ENCODE results near the gene POLR1E.
A peak's percentile ranks its signal among the peaks of the same experiment; 100 is the strongest.
"Not testable (repeated sequence)": the region's sequence is repeated elsewhere in the genome, so short reads cannot be mapped to it uniquely, and the experiment has no call there.

The POLR1E gene

DNA sequence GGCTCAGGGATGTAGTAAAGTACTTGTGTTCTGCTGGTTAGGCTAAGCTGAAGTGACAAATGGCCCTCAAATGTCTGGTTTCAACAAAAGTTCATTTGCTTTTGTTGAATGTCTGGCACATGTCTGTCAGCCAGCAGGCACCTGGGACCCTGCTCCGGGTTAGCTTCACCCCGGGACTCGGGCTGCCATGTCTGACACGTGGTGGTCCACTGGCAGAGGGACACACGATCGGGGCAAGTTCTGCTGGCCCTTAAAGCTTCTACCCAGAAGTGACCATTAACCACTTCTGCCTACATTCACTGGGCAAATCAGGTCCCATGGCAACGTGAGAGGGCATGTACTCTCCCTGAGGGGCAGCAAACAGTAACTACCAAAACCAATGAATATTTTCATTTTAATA, 23.8 kb downstream of the POLR1E start:
- DNase-seq (ENCODE audit: insufficient read length) (no peak), FAIRE-seq (no peak)
- TF ChIP-seq POLR2AphosphoS5 (IDR thresholded peaks at IDR 0.05; ENCODE audit: low read depth, low read length) (no peak), POLR2A (IDR thresholded peaks at IDR 0.05; ENCODE audit: low read depth, low read length) (no peak), TAF1 (IDR thresholded peaks at IDR 0.05; ENCODE audit: borderline replicate concordance, low read depth, low read length) (no peak)

DNA sequence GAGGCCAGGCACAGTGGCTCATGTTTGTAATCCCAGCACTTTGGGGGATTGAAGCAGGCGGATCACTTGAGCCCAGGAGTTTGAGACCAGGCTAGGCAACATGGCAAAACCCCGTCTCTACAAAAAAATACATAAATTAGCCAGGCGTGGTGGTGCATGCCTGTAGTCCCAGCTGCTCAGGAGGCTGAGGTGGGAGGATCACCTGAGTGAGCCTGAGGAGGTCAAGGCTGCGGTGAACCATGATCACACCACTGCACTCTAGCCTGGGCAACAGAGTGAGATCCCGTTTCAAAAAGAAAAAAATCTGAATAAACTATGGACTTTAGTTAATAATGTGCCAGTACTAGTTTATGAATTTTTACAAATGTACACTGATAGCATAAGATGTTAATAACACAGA, 24.3 kb downstream of the POLR1E start:
- DNase-seq (ENCODE audit: insufficient read length); FAIRE-seq: not testable (repeated sequence)

DNA sequence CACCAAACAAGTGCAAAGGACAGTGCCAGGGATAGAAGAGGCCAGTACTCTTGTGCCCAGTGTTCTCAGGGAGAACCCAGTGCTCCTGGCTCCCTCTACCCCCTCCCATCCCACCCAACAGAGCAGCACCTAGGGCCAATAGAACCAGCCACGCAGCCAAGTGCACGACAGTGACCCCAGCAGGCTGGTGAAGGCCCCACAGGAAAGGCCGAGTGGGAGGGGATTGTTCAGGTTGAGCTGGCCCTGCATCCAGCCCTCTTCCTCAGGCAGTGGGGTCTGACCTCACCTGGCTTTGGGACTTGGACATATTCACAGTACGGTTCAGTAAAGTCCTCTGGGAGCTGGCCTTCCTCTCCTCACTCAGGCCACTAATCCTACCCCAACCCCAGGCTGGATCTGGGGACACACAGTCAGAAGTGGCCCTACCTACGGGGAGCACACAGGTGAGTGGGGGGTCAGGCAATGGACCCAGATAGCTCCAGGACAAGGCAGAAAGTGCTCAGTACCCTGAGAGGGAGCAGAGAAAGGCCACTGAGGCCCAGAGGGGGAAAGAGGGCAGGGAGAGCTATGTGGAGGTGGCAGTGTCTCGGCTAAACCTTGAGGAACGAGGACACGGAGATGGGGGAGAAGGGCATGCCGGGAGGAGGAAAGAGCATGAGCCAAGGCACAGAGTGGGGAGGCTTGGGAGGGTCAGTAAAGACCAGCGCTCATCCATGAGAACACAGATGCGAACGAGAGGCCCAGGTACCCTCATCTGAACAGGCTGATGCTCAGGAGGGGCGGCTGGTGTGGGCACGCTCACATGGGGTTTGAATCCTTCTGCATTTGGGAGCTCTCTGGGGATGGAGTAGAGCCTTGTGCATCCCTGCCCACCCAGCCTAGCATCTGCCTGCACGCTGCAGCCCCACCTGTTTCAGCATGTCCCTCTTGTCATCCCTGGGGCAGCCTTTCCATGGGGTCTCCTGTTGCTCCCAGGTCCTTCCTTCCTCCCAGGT, 25.6 kb downstream of the POLR1E start:
- DNase-seq (ENCODE audit: insufficient read length) = no peak
- TF ChIP-seq POLR2AphosphoS5 (IDR thresholded peaks at IDR 0.05; ENCODE audit: low read depth, low read length) (peak; percentile 23; the same call in 1 of the 2 replicates), POLR2A (IDR thresholded peaks at IDR 0.05; ENCODE audit: low read depth, low read length) (no peak; the same call in 1 of the 2 replicates)
- FAIRE-seq = no peak

DNA sequence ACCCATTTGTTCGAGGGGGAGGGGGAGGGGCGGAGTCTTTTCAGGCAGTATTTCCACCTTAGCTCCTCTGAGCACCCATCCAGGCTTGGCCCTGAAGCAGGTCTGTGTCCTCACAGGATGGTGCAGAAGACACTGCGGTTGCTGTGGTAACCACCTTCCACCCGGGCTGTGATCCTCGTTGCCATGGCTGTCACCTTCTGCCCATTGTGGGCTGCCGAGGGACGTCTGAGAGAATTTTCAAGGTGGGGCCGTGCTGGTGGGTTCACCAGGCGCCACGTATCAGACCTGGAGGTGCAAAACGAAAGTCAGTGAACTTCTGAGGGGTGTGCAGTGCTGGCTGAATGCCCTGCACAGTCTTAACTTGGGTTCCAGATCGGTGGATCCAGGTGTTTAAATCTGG, 26.7 kb downstream of the POLR1E start:
- FAIRE-seq (no peak), DNase-seq (ENCODE audit: insufficient read length) (no peak)

DNA sequence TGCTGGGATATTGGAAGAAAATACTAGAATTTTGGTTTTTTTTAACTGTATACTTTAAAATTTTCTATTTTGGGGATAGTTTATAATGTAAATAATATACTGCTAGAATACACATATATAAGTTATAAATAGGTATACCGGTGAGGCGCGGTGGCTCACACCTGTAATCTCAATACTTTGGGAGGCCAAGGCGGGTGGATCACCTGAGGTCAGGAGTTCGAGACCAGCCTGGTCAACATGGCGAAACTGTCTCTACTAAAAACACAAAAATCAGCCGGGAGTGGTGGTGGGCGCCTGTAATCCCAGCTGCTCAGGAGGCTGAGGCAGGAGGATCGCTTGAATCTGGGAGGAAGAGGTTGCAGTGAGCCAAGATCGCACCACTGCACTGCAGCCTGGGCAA, 28.7 kb downstream of the POLR1E start:
- not testable (repeated sequence) for FAIRE-seq; DNase-seq (ENCODE audit: insufficient read length)

More for the DNA sequence above, 26.7 kb downstream of the POLR1E start:
- TF ChIP-seq POLR2AphosphoS5 (IDR thresholded peaks at IDR 0.05; ENCODE audit: low read depth, low read length) (no peak), TAF1 (IDR thresholded peaks at IDR 0.05; ENCODE audit: borderline replicate concordance, low read depth, low read length) (no peak), POLR2A (IDR thresholded peaks at IDR 0.05; ENCODE audit: low read depth, low read length) (no peak)

DNA sequence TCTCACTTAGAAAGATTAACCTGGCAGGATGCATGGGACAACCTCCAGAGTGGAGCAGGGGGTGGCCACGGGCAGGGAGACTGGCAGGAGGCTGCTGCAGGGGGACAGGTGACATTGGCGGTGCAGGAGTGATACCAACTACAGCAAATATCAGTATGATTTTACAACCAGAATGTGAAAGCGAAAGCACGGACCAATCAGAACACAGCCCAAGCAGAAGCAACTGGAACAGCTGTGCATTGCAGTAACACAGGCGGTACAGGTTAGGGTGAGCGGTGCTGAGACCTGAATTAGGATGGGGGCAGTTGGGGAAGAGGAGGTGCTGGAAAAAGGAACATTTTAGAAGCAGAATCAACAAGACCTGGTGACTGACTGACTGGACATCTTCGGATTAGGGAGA, 29.3 kb downstream of the POLR1E start:
- TF ChIP-seq TAF1 (IDR thresholded peaks at IDR 0.05; ENCODE audit: borderline replicate concordance, low read depth, low read length) = no peak
- TF ChIP-seq POLR2A (IDR thresholded peaks at IDR 0.05; ENCODE audit: low read depth, low read length) = no peak
- TF ChIP-seq POLR2AphosphoS5 (IDR thresholded peaks at IDR 0.05; ENCODE audit: low read depth, low read length) = no peak
- DNase-seq (ENCODE audit: insufficient read length) (no peak), FAIRE-seq (no peak)

DNA sequence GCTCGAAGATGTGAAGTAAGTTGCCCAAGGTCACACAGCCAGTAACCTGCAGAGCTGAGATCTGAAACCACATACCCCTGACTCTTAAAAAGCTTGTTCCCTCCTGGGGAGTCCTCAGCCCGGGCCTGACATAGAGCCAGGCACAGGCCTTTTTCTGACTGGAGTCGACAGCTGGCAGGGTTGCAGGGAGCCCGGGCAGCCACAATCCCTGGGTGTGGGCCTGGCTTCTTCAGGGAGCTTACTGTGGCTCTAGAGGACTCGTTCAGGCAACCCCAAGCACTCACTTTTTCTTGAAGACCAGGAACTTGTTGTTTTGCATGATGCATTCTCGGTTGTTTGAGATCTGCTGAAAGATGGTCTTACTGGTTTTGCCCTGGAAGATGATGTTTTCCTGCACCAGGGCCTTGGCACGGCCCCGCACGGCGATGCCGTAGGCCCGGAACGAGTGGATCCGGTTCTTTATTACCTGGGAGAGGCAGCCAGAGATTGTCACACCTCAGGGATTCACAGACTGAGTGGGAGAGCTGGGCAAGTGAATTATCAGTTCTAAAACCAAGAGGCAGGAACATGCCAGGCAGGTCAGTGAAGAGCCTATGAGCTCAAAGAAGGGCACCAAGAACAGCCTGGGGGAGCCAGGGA, 30.0 kb downstream of the POLR1E start:
- no peak for TF ChIP-seq TAF1 (IDR thresholded peaks at IDR 0.05; ENCODE audit: borderline replicate concordance, low read depth, low read length)
- no peak for TF ChIP-seq POLR2A (IDR thresholded peaks at IDR 0.05; ENCODE audit: low read depth, low read length)
- TF ChIP-seq POLR2AphosphoS5 (IDR thresholded peaks at IDR 0.05; ENCODE audit: low read depth, low read length) = no peak
- DNase-seq (ENCODE audit: insufficient read length) = no peak
- FAIRE-seq = no peak

DNA sequence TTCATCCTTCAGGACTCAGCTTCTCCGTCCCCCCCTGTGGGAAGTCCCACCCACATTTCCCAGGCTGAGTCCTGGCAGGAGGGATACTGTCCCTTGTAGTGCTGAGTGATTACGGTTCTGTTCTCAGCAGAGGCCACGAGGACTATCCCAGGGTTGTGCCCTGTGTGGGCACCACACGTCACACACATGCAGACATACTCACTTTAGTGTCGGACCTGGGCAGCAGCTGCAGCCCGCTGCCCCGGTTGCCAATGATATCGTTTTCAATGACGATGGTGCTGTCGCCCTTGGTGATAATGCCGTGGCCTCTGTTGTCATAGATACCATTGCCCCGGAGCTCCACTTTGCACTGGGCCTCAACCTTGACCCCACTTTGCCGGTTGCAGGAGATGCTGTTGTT, 32.2 kb downstream of the POLR1E start:
- FAIRE-seq = no peak
- TF ChIP-seq POLR2A (IDR thresholded peaks at IDR 0.05; ENCODE audit: low read depth, low read length) = no peak
- no peak for TF ChIP-seq TAF1 (IDR thresholded peaks at IDR 0.05; ENCODE audit: borderline replicate concordance, low read depth, low read length)
- TF ChIP-seq POLR2AphosphoS5 (IDR thresholded peaks at IDR 0.05; ENCODE audit: low read depth, low read length) = no peak
- DNase-seq (ENCODE audit: insufficient read length) = no peak

DNA sequence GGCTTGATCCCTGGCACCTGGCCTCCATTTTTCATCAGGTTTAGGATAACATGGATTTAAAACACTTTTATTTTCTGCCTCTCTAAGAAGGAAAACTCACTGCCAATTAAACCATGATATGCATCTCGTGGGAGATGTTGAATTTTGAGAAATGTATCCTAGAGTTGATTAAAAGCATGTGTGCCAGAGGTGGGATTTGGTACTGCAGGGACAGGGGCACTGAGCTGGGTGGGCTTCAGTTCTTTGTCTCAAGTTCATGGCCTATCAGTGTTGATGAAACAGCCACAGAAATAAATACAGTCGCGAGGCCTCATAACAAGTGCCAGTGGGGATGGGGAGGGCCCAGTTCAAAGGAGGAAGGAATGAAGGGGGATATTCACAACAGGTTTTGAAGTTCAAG, 34.9 kb downstream of the POLR1E start:
- DNase-seq (ENCODE audit: insufficient read length) = no peak
- TF ChIP-seq TAF1 (IDR thresholded peaks at IDR 0.05; ENCODE audit: borderline replicate concordance, low read depth, low read length) = no peak
- no peak for TF ChIP-seq POLR2AphosphoS5 (IDR thresholded peaks at IDR 0.05; ENCODE audit: low read depth, low read length)
- no peak for TF ChIP-seq POLR2A (IDR thresholded peaks at IDR 0.05; ENCODE audit: low read depth, low read length)
- FAIRE-seq = no peak

DNA sequence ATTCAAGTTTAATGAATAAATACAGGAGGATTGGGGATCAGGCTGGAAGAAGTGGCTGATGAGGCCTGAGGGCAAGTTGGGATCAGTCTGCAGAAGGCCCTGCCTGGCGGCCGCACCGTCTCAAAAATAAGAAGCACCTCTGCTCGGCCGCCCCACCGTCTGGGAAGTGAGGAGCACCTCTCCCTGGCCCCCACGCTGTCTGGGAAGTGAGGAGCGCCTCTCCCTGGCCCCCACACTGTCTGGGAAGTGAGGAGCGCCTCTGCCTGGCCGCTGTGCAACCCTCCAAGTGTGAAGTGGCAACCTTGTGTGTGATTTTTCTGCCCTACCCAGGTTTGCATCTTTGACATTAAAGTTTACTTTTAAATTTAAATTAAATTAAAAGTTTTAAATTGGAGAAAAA, 35.4 kb downstream of the POLR1E start:
- no peak for DNase-seq (ENCODE audit: insufficient read length)
- no peak for FAIRE-seq
- TF ChIP-seq POLR2A (IDR thresholded peaks at IDR 0.05; ENCODE audit: low read depth, low read length) = no peak
- TF ChIP-seq TAF1 (IDR thresholded peaks at IDR 0.05; ENCODE audit: borderline replicate concordance, low read depth, low read length) = no peak
- no peak for TF ChIP-seq POLR2AphosphoS5 (IDR thresholded peaks at IDR 0.05; ENCODE audit: low read depth, low read length)

DNA sequence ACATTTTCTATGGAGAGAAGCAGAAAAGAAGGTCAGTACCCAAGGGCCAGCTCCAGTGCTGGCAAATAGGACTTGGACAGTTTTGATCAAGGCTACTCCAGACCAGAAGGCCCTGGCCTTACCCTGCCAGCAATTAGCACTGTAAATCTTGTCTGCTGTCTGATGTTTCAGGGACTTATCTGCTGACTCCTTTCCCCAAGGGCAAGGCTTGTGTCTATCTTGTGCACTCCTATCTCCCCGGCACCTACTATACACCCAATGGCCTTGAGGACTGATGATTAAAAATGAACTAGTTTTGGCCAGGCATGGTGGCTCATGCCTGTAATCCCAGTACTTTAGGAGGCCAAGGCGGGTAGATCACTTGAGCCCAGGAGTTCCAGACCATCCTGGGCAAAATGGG, 37.2 kb downstream of the POLR1E start:
- no peak for FAIRE-seq
- no peak for DNase-seq (ENCODE audit: insufficient read length)
- TF ChIP-seq TAF1 (IDR thresholded peaks at IDR 0.05; ENCODE audit: borderline replicate concordance, low read depth, low read length) = no peak
- no peak for TF ChIP-seq POLR2AphosphoS5 (IDR thresholded peaks at IDR 0.05; ENCODE audit: low read depth, low read length)
- no peak for TF ChIP-seq POLR2A (IDR thresholded peaks at IDR 0.05; ENCODE audit: low read depth, low read length)

DNA sequence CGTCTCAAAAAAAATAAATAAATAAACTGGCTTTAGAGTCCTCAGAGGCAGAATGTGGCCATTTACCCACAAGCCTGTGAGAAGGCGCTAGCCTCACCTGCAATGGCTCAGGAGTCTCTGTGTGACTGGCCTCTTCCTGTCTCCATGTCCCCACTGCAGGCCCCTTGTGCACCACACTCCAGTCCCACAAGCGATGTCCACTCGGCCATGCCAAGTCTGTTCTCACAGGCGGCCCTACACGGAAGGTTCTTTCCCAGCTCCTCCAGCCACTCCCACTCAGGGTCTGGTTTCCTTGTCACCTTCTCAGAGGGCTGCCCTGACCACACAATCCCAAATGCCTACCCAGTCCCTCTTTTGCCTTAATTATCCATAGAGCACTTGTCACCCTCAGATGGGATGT, 38.2 kb downstream of the POLR1E start:
- TF ChIP-seq POLR2A (IDR thresholded peaks at IDR 0.05; ENCODE audit: low read depth, low read length) (no peak), TAF1 (IDR thresholded peaks at IDR 0.05; ENCODE audit: borderline replicate concordance, low read depth, low read length) (no peak)
- DNase-seq (ENCODE audit: insufficient read length) (no peak), FAIRE-seq (no peak)

All from GM12892 (cell line).